ENCODE data around the gene STUB1. TPM values are rescaled to one million over a fixed set of nuclear protein-coding genes. Genes with fewer than 3 reads are reported as not detected.

STUB1 gene
- total and polyA plus RNA-seq, 5 experiments from 2014 or later = 86.4 to 142 (median 133) TPM

- DNase-seq (no peak), ATAC-seq (no peak)
- no peaks in the 10 kb centered on the region for H3K9me3 Mint-ChIP-seq
- peak overlapping the region in 3 of 10 donors; percentile 19 to 22 (median 20) for H3K4me3 Mint-ChIP-seq
- POLR2A ChIA-PET = interaction anchor here (0.6 to 1.1 kb wide), 2 partner anchors 10 to 31 kb away, joined by 3 read pairs; no protein-coding TSS in a partner anchor
- no peaks in the 10 kb centered on the region for H3K27me3 Mint-ChIP-seq
- peaks cover 10 to 38% (median 22%) of the 10 kb centered on the region in 4 donors for H3K4me1 Mint-ChIP-seq
- no peaks in the 10 kb centered on the region for H3K36me3 Mint-ChIP-seq
- H3K27ac Mint-ChIP-seq = peak overlapping the region in 1 of 10 donors; percentile 21
Measured at GRCh38 chr16:646679-647172, 33.5 kb upstream of the STUB1 start.

- peak overlapping the region in 2 of 10 donors; percentile 19 to 22 for H3K4me3 Mint-ChIP-seq
- no peak for ATAC-seq
- peaks cover 10 to 38% (median 22%) of the 10 kb centered on the region in 4 donors for H3K4me1 Mint-ChIP-seq
- POLR2A ChIA-PET = interaction anchor here (0.6 to 3.2 kb wide), 7 partner anchors 9 to 897 kb away, joined by 3 to 25 read pairs (median 4); partner anchors contain the start of genes METTL26 and RHBDL1
- no peak overlapping the region for H3K27ac Mint-ChIP-seq
- no peaks in the 10 kb centered on the region for H3K36me3 Mint-ChIP-seq
- no peaks in the 10 kb centered on the region for H3K27me3 Mint-ChIP-seq
- DNase-seq = no peak
- H3K9me3 Mint-ChIP-seq = no peaks in the 10 kb centered on the region
Measured at GRCh38 chr16:647173-647902, 32.9 kb upstream of the STUB1 start.

GRCh38 chr16:648071-648780, 32.0 kb upstream of the STUB1 start:
- no peaks in the 10 kb centered on the region for H3K36me3 Mint-ChIP-seq
- no peaks in the 10 kb centered on the region for H3K27me3 Mint-ChIP-seq
- ATAC-seq (no peak), DNase-seq (peak in 1 of 10 donors; percentile 24)
- peak overlapping the region in 8 of 10 donors; percentile 10 to 93 (median 83) for H3K27ac Mint-ChIP-seq
- H3K4me1 Mint-ChIP-seq = peaks cover 10 to 32% (median 20%) of the 10 kb centered on the region in 4 donors
- H3K9me3 Mint-ChIP-seq = no peaks in the 10 kb centered on the region
- H3K4me3 Mint-ChIP-seq = peak overlapping the region; percentile 68 to 85 (median 75)
- POLR2A ChIA-PET = interaction anchor here (1.2 to 3.2 kb wide), 6 partner anchors 10 to 60 kb away, joined by 3 to 25 read pairs (median 6); partner anchors contain the start of genes METTL26, RHBDL1 and RHOT2

- POLR2A ChIA-PET = interaction anchor here (0.6 to 3.2 kb wide), 15 partner anchors 9 to 332 kb away, joined by 3 to 25 read pairs (median 4); partner anchors contain the start of genes JMJD8, METRN, METTL26 and RHBDL1
- DNase-seq = peak; percentile 88 to 95 (median 90)
- H3K36me3 Mint-ChIP-seq = no peaks in the 10 kb centered on the region
- peaks cover 8 to 29% (median 15%) of the 10 kb centered on the region in 4 donors for H3K4me1 Mint-ChIP-seq
- peak; percentile 91 to 98 for ATAC-seq
- H3K4me3 Mint-ChIP-seq = peak within 1 kb of the TSS; percentile 68 to 85 (median 75)
- H3K27ac Mint-ChIP-seq = peak within 1 kb of the TSS in 8 of 10 donors; percentile 10 to 93 (median 84)
- no peaks in the 10 kb centered on the region for H3K27me3 Mint-ChIP-seq
- H3K9me3 Mint-ChIP-seq = no peaks in the 10 kb centered on the region
Measured at GRCh38 chr16:648781-649589, 31.2 kb upstream of the STUB1 start, which contains the start of gene WDR90. Gene WDR90 (plus strand): TSS chr16:649365. CDS start chr16:649417, 52 bp downstream.

GRCh38 chr16:649631-650030, 30.6 kb upstream of the STUB1 start:
- Mint-ChIP-seq H3K4me1 (peaks cover 1 to 23% (median 9%) of the 10 kb centered on the region in 4 donors), H3K36me3 (no peaks in the 10 kb centered on the region), H3K27me3 (no peaks in the 10 kb centered on the region), H3K4me3 (peak overlapping the region; percentile 59 to 83 (median 69)), H3K27ac (peak overlapping the region in 2 of 10 donors; percentile 40 to 59), H3K9me3 (no peaks in the 10 kb centered on the region)
- ATAC-seq = peak; percentile 4 to 25
- DNase-seq = no peak
- POLR2A ChIA-PET = interaction anchor here (0.6 to 3.2 kb wide), 12 partner anchors 10 to 66 kb away, joined by 3 to 25 read pairs (median 4); partner anchors contain the start of genes JMJD8, METRN, METTL26 and RHOT2

- peaks cover 0 to 17% (median 6%) of the 10 kb centered on the region in 4 donors for H3K4me1 Mint-ChIP-seq
- ATAC-seq (no peak), DNase-seq (no peak)
- no peaks in the 10 kb centered on the region for H3K9me3 Mint-ChIP-seq
- POLR2A ChIA-PET = interaction anchor here (1.6 kb wide), 1 partner anchor 16 kb away, joined by 5 read pairs; the partner anchor contains the start of gene METTL26
- no peaks in the 10 kb centered on the region for H3K36me3 Mint-ChIP-seq
- no peak overlapping the region for H3K4me3 Mint-ChIP-seq
- no peaks in the 10 kb centered on the region for H3K27me3 Mint-ChIP-seq
- H3K27ac Mint-ChIP-seq = no peak overlapping the region
Measured at GRCh38 chr16:651844-652243, 28.4 kb upstream of the STUB1 start.

GRCh38 chr16:652454-653305, 27.5 kb upstream of the STUB1 start:
- POLR2A ChIA-PET = interaction anchor here (1.0 kb wide), 1 partner anchor 9 kb away, joined by 3 read pairs; no protein-coding TSS in a partner anchor
- peaks cover 0 to 14% (median 6%) of the 10 kb centered on the region in 4 donors for H3K4me1 Mint-ChIP-seq
- ATAC-seq = no peak
- H3K9me3 Mint-ChIP-seq = no peaks in the 10 kb centered on the region
- no peak for DNase-seq
- H3K36me3 Mint-ChIP-seq = no peaks in the 10 kb centered on the region
- no peaks in the 10 kb centered on the region for H3K27me3 Mint-ChIP-seq
- peak overlapping the region in 2 of 10 donors; percentile 20 to 67 for H3K4me3 Mint-ChIP-seq
- no peak overlapping the region for H3K27ac Mint-ChIP-seq

- H3K27me3 Mint-ChIP-seq = no peaks in the 10 kb centered on the region
- ATAC-seq (no peak), DNase-seq (no peak)
- H3K9me3 Mint-ChIP-seq = no peaks in the 10 kb centered on the region
- H3K4me3 Mint-ChIP-seq = no peak overlapping the region
- no peak overlapping the region for H3K27ac Mint-ChIP-seq
- peaks cover 0 to 6% (median 1%) of the 10 kb centered on the region in 4 donors for H3K4me1 Mint-ChIP-seq
- no peaks in the 10 kb centered on the region for H3K36me3 Mint-ChIP-seq
- POLR2A ChIA-PET = interaction anchor here (0.8 to 1.0 kb wide), 3 partner anchors 10 to 23 kb away, joined by 3 read pairs; partner anchors contain the start of gene RHOT2
Measured at GRCh38 chr16:654034-654433, 26.2 kb upstream of the STUB1 start.

GRCh38 chr16:657487-657886, 22.7 kb upstream of the STUB1 start:
- DNase-seq (no peak), ATAC-seq (no peak)
- no peaks in the 10 kb centered on the region for H3K27me3 Mint-ChIP-seq
- no peaks in the 10 kb centered on the region for H3K36me3 Mint-ChIP-seq
- POLR2A ChIA-PET = interaction anchor here (1.5 kb wide), 1 partner anchor 10 kb away, joined by 3 read pairs; the partner anchor contains the start of gene RHOT2
- H3K4me1 Mint-ChIP-seq = peaks cover 2 to 7% (median 5%) of the 10 kb centered on the region in 4 donors
- no peak overlapping the region for H3K27ac Mint-ChIP-seq
- H3K4me3 Mint-ChIP-seq = no peak overlapping the region
- H3K9me3 Mint-ChIP-seq = no peaks in the 10 kb centered on the region

GRCh38 chr16:658679-659571, 21.3 kb upstream of the STUB1 start:
- H3K4me3 Mint-ChIP-seq = no peak overlapping the region
- peaks cover 2 to 7% (median 6%) of the 10 kb centered on the region in 4 donors for H3K4me1 Mint-ChIP-seq
- DNase-seq (no peak), ATAC-seq (no peak)
- H3K27me3 Mint-ChIP-seq = no peaks in the 10 kb centered on the region
- H3K27ac Mint-ChIP-seq = no peak overlapping the region
- no peaks in the 10 kb centered on the region for H3K36me3 Mint-ChIP-seq
- POLR2A ChIA-PET = interaction anchor here (1.9 kb wide), 1 partner anchor 9 kb away, joined by 9 read pairs; the partner anchor contains the start of gene WDR90
- H3K9me3 Mint-ChIP-seq = no peaks in the 10 kb centered on the region
